Measurements from ENCODE around the gene IQCC.

The IQCC gene

DNA sequence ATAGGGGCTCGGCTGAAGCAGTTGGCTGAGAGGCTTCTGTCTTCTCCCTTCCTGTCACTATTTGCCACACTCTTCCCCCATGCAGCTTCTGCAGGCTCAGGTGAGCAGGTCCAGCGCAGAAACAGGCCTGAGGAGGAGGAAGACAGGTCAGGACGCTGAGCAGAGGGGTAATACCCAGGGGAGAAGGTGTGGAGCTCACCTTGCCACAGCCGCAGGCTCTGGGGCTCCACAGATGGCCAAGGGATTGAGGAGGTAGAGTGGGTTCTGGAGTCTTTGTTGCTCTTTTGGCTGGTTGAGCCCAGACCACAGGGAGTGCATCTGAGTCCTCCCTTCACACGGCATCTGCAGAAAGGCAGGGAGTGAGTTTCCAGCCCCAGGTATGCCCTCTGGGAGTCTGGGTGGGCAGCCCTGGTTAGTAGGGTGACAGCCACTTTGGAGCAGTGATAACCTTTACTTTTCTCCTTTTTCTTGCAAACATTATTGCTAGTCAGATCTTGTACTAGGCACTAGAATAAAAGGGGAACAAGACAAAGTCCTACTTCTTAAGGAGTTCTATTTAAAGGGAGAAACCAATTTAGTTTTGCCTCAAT lies 26.5 kb downstream of the IQCC start:
- peaks cover 16% of the 10 kb centered on the region for H3K4me1 ChIP-seq (ENCODE audit: insufficient read depth, poor library complexity, severe bottlenecking)
- peaks cover 52% of the 10 kb centered on the region for H3K36me3 ChIP-seq (ENCODE audit: low read depth)
- H3K27ac ChIP-seq (ENCODE audit: poor library complexity, severe bottlenecking), result no peak overlapping the region
- DNase-seq (ENCODE audit: low spot score) (no peak), ATAC-seq (ENCODE audit: low read depth) (no peak)
- no peak overlapping the region for H3K4me3 ChIP-seq (ENCODE audit: severe bottlenecking)
- TF ChIP-seq, protein P1, sequence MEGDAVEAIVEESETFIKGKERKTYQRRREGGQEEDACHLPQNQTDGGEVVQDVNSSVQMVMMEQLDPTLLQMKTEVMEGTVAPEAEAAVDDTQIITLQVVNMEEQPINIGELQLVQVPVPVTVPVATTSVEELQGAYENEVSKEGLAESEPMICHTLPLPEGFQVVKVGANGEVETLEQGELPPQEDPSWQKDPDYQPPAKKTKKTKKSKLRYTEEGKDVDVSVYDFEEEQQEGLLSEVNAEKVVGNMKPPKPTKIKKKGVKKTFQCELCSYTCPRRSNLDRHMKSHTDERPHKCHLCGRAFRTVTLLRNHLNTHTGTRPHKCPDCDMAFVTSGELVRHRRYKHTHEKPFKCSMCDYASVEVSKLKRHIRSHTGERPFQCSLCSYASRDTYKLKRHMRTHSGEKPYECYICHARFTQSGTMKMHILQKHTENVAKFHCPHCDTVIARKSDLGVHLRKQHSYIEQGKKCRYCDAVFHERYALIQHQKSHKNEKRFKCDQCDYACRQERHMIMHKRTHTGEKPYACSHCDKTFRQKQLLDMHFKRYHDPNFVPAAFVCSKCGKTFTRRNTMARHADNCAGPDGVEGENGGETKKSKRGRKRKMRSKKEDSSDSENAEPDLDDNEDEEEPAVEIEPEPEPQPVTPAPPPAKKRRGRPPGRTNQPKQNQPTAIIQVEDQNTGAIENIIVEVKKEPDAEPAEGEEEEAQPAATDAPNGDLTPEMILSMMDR (IDR thresholded peaks at IDR 0.05; ENCODE audit: poor library complexity, severe bottlenecking), result no peak
- no peaks in the 10 kb centered on the region for H3K9me3 ChIP-seq (ENCODE audit: severe bottlenecking)
- H3K27me3 ChIP-seq (ENCODE audit: insufficient read depth, poor library complexity, severe bottlenecking), result no peaks in the 10 kb centered on the region

DNA sequence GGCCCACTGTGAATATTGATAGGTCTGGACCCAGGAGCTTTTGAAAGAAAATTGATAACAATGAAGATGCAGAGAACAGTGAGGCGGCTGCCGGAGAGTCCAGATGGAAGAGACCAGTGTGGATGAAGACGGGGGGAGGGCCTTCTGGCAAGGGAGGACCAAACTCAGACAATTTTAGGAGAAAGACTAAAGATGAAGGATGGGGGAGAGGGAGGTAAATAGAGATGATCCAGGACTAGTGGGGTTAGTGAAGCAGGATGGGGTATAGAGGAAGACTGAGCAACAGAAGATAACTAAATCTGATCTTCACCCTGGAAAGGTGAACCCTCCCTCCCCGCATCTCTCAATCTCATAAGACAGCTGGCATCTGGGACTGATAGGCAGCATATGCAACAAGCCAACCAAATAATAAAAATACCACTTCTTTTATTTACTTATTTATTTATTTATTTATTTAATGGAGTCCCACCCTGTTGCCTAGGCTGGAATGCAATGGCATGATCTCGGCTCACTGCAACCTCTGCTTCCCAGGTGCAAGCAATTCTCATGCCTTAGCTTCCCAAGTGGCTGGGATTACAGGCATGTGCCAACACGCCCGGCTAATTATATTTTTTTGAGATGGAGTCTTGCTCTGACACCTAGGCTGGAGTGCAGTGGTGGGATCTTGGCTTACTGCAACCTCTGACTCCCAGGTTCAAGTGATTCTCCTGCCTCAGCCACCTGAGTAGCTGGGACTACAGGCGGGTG lies 27.3 kb downstream of the IQCC start:
- Histone ChIP-seq H3K27me3 (ENCODE audit: insufficient read depth, poor library complexity, severe bottlenecking) (no peaks in the 10 kb centered on the region), H3K36me3 (ENCODE audit: low read depth) (peaks cover 44% of the 10 kb centered on the region), H3K4me3 (ENCODE audit: severe bottlenecking) (no peak overlapping the region), H3K27ac (ENCODE audit: poor library complexity, severe bottlenecking) (peak overlapping the region; percentile 7), H3K4me1 (ENCODE audit: insufficient read depth, poor library complexity, severe bottlenecking) (peaks cover 16% of the 10 kb centered on the region), H3K9me3 (ENCODE audit: severe bottlenecking) (no peaks in the 10 kb centered on the region)
- TF ChIP-seq, protein P1 (IDR thresholded peaks at IDR 0.05; ENCODE audit: poor library complexity, severe bottlenecking), result no peak
- DNase-seq (ENCODE audit: low spot score) (no peak), ATAC-seq (ENCODE audit: low read depth) (no peak)

DNA sequence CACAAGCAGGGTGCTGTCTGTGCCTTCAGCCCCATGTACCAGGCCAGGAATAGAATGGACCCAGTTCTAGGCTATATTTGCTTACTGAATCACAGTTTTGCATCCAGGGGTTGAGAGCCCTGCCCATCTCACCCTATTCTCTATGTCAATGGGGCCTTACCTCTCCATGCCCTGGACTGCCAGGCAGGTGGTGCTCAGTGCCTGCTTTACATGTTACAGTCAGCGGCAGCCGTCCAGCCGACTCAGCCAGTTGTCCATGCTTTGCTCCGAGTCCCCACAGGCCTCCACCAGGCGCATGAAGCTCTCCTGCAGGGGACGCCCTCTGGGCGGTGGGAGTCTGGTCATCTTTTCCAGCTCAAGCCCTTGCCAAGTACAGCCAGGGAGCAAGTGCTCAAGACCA lies 29.3 kb downstream of the IQCC start:
- no peaks in the 10 kb centered on the region for H3K9me3 ChIP-seq (ENCODE audit: severe bottlenecking)
- H3K36me3 ChIP-seq (ENCODE audit: low read depth), result peaks cover 23% of the 10 kb centered on the region
- DNase-seq (ENCODE audit: low spot score) (no peak), ATAC-seq (ENCODE audit: low read depth) (no peak)
- no peaks in the 10 kb centered on the region for H3K27me3 ChIP-seq (ENCODE audit: insufficient read depth, poor library complexity, severe bottlenecking)
- TF ChIP-seq, protein P1 (IDR thresholded peaks at IDR 0.05; ENCODE audit: poor library complexity, severe bottlenecking), result no peak
- H3K4me3 ChIP-seq (ENCODE audit: severe bottlenecking), result no peak overlapping the region
- H3K4me1 ChIP-seq (ENCODE audit: insufficient read depth, poor library complexity, severe bottlenecking), result peaks cover 16% of the 10 kb centered on the region
- H3K27ac ChIP-seq (ENCODE audit: poor library complexity, severe bottlenecking), result peak overlapping the region; percentile 76

DNA sequence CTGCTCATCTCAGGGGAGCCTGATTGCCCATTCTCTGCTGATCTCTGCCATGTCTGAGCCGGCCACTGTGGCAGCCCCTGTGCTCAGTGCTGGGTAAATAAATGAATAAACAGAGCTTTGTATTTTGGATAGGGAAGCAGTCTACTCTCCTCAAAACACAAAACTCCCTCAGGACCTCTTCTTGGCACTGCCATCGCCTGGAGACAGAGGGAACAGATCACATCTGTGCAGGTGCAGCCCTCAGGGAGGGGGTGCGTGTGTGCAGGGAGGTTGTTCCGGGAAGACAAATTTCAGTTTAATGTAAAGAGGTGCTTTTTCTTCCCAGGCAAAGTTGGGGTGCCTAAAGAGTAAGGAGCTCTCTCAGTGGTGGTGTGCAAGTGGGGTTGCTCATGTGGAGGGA lies 33.9 kb downstream of the IQCC start:
- H3K4me3 ChIP-seq (ENCODE audit: severe bottlenecking), result no peak overlapping the region
- H3K36me3 ChIP-seq (ENCODE audit: low read depth), result no peaks in the 10 kb centered on the region
- ATAC-seq (ENCODE audit: low read depth) (no peak), DNase-seq (ENCODE audit: low spot score) (no peak)
- H3K9me3 ChIP-seq (ENCODE audit: severe bottlenecking), result no peaks in the 10 kb centered on the region
- H3K27ac ChIP-seq (ENCODE audit: poor library complexity, severe bottlenecking), result no peak overlapping the region
- no peaks in the 10 kb centered on the region for H3K27me3 ChIP-seq (ENCODE audit: insufficient read depth, poor library complexity, severe bottlenecking)
- peaks cover 11% of the 10 kb centered on the region for H3K4me1 ChIP-seq (ENCODE audit: insufficient read depth, poor library complexity, severe bottlenecking)
- TF ChIP-seq, protein P1 (IDR thresholded peaks at IDR 0.05; ENCODE audit: poor library complexity, severe bottlenecking), result no peak

DNA sequence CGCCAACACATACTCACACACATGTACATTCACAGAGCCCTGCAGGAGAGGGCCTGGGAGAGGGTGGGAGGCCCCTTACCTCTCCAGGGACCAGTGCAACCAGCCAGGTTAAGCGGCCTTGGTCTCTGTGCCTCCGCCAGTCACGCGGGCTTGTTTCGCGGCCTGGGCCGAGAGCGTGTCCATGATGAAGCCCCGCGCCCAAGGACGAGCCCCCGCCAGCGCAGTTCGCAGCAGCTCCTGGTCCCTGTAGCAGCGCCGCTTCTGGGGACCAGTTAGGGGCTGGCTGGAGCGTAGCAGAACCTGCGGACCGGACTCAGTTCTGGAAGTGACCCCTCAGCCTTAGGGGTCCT lies 34.3 kb downstream of the IQCC start:
- H3K9me3 ChIP-seq (ENCODE audit: severe bottlenecking), result no peaks in the 10 kb centered on the region
- TF ChIP-seq, protein P1 (IDR thresholded peaks at IDR 0.05; ENCODE audit: poor library complexity, severe bottlenecking), result no peak
- DNase-seq (ENCODE audit: low spot score) (no peak), ATAC-seq (ENCODE audit: low read depth) (no peak)
- peak overlapping the region; percentile 35 for H3K27ac ChIP-seq (ENCODE audit: poor library complexity, severe bottlenecking)
- H3K4me1 ChIP-seq (ENCODE audit: insufficient read depth, poor library complexity, severe bottlenecking), result peaks cover 11% of the 10 kb centered on the region
- H3K36me3 ChIP-seq (ENCODE audit: low read depth), result no peaks in the 10 kb centered on the region
- H3K4me3 ChIP-seq (ENCODE audit: severe bottlenecking), result no peak overlapping the region
- H3K27me3 ChIP-seq (ENCODE audit: insufficient read depth, poor library complexity, severe bottlenecking), result no peaks in the 10 kb centered on the region

Data from RWPE2 (cell line).